ENCODE measurements around the gene BEND6. TPM values are rescaled to one million over a fixed set of nuclear protein-coding genes. Genes with fewer than 3 reads are reported as not detected.
A peak's percentile ranks its signal among the peaks of the same experiment; 100 is the strongest.

Gene BEND6
- total and polyA plus RNA-seq, 4 donors, result under 0.01 to 0.14 (median 0.03) TPM; not detected in 1

DNA sequence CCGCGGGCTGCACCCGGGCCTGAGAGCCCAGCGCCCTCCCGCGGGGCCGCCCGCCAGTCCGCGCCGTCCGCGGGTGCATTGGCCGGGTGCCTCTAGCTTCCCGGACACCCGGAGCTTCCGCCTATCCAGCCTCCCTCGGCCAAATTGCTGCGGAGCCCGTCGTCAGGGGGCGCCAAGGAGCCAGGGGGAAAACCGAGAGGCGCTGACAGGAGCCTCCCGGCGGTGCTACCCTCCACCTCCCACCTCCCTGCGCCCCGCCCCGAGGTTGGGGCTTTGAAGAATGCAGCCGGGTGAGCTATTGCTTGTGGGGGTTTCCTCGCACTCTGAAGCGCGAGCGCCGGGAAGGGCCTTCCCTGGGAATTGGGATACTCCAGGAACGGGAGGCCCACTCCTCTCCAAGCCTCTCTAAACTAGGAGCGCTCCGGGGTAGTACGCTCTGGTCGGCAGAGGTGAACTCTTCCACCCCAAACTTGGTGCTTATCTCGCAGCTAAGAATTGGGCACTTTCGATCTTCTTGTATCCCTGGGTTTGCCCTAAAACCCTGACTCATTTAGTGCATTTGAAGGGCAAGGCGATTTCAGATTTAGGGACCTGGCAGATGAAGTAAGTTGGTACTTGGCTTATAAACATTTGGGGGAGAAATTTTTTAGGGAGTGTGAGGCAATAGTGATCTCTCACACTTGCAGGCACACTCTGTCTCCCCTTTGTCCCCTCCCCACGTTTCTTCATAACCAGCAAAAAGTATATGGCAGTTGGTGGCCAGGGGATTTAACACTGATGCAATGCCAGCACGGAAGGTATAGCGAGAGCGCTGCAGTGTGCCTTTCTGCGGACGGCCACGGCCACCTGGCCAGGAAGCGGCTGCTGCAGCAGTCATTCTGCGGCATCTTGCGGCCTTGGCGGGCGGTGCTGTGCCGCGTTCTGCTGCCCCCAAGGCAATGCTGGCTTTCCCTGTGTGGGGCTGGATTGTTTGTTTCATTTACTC lies 556 bp downstream of the BEND6 start:
- 3% methylated on average over 57 of the region's 57 CpGs for WGBS
- TF ChIP-seq JUND (IDR thresholded peaks at IDR 0.05) (no peak), NR2F2 (IDR thresholded peaks at IDR 0.05) (no peak), FOXA2 (IDR thresholded peaks at IDR 0.05) (no peak), TAF1 (conservative IDR thresholded peaks at IDR 0.05) (no peak), RAD21 (IDR thresholded peaks at IDR 0.05) (peak; percentile 16 to 67), YY1 (IDR thresholded peaks at IDR 0.05) (no peak), EGR1 (IDR thresholded peaks at IDR 0.05; ENCODE audit: low read depth in 2 of 2) (no peak), HNF4A (conservative IDR thresholded peaks at IDR 0.05) (no peak)
- TF ChIP-seq, protein P1, sequence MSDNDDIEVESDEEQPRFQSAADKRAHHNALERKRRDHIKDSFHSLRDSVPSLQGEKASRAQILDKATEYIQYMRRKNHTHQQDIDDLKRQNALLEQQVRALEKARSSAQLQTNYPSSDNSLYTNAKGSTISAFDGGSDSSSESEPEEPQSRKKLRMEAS (IDR thresholded peaks at IDR 0.05), result no peak
- TF ChIP-seq, protein P2, sequence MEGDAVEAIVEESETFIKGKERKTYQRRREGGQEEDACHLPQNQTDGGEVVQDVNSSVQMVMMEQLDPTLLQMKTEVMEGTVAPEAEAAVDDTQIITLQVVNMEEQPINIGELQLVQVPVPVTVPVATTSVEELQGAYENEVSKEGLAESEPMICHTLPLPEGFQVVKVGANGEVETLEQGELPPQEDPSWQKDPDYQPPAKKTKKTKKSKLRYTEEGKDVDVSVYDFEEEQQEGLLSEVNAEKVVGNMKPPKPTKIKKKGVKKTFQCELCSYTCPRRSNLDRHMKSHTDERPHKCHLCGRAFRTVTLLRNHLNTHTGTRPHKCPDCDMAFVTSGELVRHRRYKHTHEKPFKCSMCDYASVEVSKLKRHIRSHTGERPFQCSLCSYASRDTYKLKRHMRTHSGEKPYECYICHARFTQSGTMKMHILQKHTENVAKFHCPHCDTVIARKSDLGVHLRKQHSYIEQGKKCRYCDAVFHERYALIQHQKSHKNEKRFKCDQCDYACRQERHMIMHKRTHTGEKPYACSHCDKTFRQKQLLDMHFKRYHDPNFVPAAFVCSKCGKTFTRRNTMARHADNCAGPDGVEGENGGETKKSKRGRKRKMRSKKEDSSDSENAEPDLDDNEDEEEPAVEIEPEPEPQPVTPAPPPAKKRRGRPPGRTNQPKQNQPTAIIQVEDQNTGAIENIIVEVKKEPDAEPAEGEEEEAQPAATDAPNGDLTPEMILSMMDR (IDR thresholded peaks at IDR 0.05; ENCODE audit: low read depth, low read length, missing input control), result peak; percentile 37
- no peak overlapping the region for H3K27ac ChIP-seq (ENCODE audit: low read depth in 1 of 2, low read length in 2 of 2)

DNA sequence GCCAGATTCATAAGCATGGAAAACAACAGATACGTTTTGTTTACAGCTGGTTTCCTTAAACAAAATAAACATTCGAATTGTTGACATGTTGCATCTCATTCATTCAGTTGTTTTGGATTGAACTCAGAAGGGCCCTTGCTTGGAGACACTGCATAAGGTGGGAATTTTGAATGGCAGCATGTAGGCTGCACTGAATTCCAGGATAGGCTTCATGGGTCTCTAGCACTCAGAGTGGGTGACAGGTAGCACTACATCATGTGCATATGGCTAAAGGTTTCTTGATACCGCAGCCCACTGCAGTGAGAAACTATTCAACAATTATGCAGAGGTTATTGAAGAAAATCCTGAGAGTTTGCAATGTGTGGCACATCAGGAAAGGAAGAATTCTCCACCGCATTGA lies 1.6 kb downstream of the BEND6 start:
- Histone ChIP-seq H3K27me3 (ENCODE audit: control insufficient read depth in 4 of 4, insufficient read depth in 4 of 4, low read length in 3 of 4) (peaks cover 0 to 14% (median 6%) of the 10 kb centered on the region in 4 donors), H3K9me3 (ENCODE audit: control insufficient read depth in 4 of 4, low read length in 3 of 4) (no peaks in the 10 kb centered on the region), H3K9ac (ENCODE audit: low read depth in 1 of 2, low read length in 2 of 2) (no peak overlapping the region), H3K36me3 (ENCODE audit: control insufficient read depth in 4 of 4, insufficient read depth in 3 of 4, low read depth in 1 of 4, low read length in 3 of 4) (no peaks in the 10 kb centered on the region), H3K27ac (ENCODE audit: low read depth in 1 of 2, low read length in 2 of 2) (no peak overlapping the region), H3K4me3 (ENCODE audit: low read depth in 1 of 3, low read length in 3 of 3) (no peak overlapping the region), H3K4me1 (ENCODE audit: control insufficient read depth in 4 of 4, insufficient read depth in 4 of 4, low read length in 3 of 4) (peaks cover 9 to 18% (median 14%) of the 10 kb centered on the region in 4 donors)
- no peak for TF ChIP-seq RXRA (IDR thresholded peaks at IDR 0.05)
- no peak for TF ChIP-seq HNF4A (conservative IDR thresholded peaks at IDR 0.05)
- TF ChIP-seq YY1 (IDR thresholded peaks at IDR 0.05), result no peak
- TF ChIP-seq, protein P3, sequence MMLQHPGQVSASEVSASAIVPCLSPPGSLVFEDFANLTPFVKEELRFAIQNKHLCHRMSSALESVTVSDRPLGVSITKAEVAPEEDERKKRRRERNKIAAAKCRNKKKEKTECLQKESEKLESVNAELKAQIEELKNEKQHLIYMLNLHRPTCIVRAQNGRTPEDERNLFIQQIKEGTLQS (IDR thresholded peaks at IDR 0.05), result no peak
- TF ChIP-seq, protein P4, sequence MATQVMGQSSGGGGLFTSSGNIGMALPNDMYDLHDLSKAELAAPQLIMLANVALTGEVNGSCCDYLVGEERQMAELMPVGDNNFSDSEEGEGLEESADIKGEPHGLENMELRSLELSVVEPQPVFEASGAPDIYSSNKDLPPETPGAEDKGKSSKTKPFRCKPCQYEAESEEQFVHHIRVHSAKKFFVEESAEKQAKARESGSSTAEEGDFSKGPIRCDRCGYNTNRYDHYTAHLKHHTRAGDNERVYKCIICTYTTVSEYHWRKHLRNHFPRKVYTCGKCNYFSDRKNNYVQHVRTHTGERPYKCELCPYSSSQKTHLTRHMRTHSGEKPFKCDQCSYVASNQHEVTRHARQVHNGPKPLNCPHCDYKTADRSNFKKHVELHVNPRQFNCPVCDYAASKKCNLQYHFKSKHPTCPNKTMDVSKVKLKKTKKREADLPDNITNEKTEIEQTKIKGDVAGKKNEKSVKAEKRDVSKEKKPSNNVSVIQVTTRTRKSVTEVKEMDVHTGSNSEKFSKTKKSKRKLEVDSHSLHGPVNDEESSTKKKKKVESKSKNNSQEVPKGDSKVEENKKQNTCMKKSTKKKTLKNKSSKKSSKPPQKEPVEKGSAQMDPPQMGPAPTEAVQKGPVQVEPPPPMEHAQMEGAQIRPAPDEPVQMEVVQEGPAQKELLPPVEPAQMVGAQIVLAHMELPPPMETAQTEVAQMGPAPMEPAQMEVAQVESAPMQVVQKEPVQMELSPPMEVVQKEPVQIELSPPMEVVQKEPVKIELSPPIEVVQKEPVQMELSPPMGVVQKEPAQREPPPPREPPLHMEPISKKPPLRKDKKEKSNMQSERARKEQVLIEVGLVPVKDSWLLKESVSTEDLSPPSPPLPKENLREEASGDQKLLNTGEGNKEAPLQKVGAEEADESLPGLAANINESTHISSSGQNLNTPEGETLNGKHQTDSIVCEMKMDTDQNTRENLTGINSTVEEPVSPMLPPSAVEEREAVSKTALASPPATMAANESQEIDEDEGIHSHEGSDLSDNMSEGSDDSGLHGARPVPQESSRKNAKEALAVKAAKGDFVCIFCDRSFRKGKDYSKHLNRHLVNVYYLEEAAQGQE (IDR thresholded peaks at IDR 0.05), result no peak
- no peak for TF ChIP-seq FOXA1 (IDR thresholded peaks at IDR 0.05)
- DNase-seq (ENCODE audit: low spot score), result no peak
- WGBS, result 75% methylated on average over 4 of the region's 4 CpGs

More for the DNA sequence above, 556 bp downstream of the BEND6 start:
- H3K4me1 ChIP-seq (ENCODE audit: control insufficient read depth in 4 of 4, insufficient read depth in 4 of 4, low read length in 3 of 4), result peaks cover 9 to 18% (median 14%) of the 10 kb centered on the region in 4 donors
- H3K4me3 ChIP-seq (ENCODE audit: low read depth in 1 of 3, low read length in 3 of 3), result peak overlapping the region; percentile 39 to 80 (median 42)
- peak; percentile 84 for DNase-seq (ENCODE audit: low spot score)
- peak overlapping the region in 1 of 2 donors; percentile 45 for H3K9ac ChIP-seq (ENCODE audit: low read depth in 1 of 2, low read length in 2 of 2)
- peaks cover 0 to 14% (median 6%) of the 10 kb centered on the region in 4 donors for H3K27me3 ChIP-seq (ENCODE audit: control insufficient read depth in 4 of 4, insufficient read depth in 4 of 4, low read length in 3 of 4)
- H3K36me3 ChIP-seq (ENCODE audit: control insufficient read depth in 4 of 4, insufficient read depth in 3 of 4, low read depth in 1 of 4, low read length in 3 of 4), result no peaks in the 10 kb centered on the region
- no peaks in the 10 kb centered on the region for H3K9me3 ChIP-seq (ENCODE audit: control insufficient read depth in 4 of 4, low read length in 3 of 4)

Measured in liver (tissue), 9 donors.